ENCODE results near the gene MYBPC3.
A peak's percentile ranks its signal among the peaks of the same experiment; 100 is the strongest.
"Not testable (repeated sequence)": the region's sequence is repeated elsewhere in the genome, so short reads cannot be mapped to it uniquely, and the experiment has no call there.

The MYBPC3 gene

GRCh38 chr11:47345890-47346563, 6.5 kb downstream of the MYBPC3 start:
- no peak for DNase-seq (ENCODE audit: low spot score in 2 of 2)
- Mint-ChIP-seq H3K9me3 (no peaks in the 10 kb centered on the region), H3K36me3 (no peaks in the 10 kb centered on the region), H3K4me1 (no peaks in the 10 kb centered on the region), H3K4me3 (no peak overlapping the region), H3K27me3 (no peaks in the 10 kb centered on the region), H3K27ac (no peak overlapping the region)
- ATAC-seq (ENCODE audit: low read depth): no peak

- no peaks in the 10 kb centered on the region for H3K36me3 Mint-ChIP-seq
- no peak overlapping the region for H3K4me3 Mint-ChIP-seq
- peak overlapping the region; percentile 36 for H3K27ac Mint-ChIP-seq
- H3K9me3 Mint-ChIP-seq: no peaks in the 10 kb centered on the region
- DNase-seq (ENCODE audit: low spot score in 2 of 2): no peak
- peaks cover 3% of the 10 kb centered on the region for H3K4me1 Mint-ChIP-seq
- ATAC-seq (ENCODE audit: low read depth): no peak
- H3K27me3 Mint-ChIP-seq: no peaks in the 10 kb centered on the region
Measured at GRCh38 chr11:47342854-47343253, 9.6 kb downstream of the MYBPC3 start.

GRCh38 chr11:47342036-47342803, 10.3 kb downstream of the MYBPC3 start:
- ATAC-seq (ENCODE audit: low read depth) (no peak), DNase-seq (ENCODE audit: low spot score in 2 of 2) (no peak)
- Mint-ChIP-seq H3K36me3 (no peaks in the 10 kb centered on the region), H3K27me3 (no peaks in the 10 kb centered on the region), H3K27ac (no peak overlapping the region), H3K9me3 (no peaks in the 10 kb centered on the region), H3K4me3 (no peak overlapping the region), H3K4me1 (peaks cover 3% of the 10 kb centered on the region)

GRCh38 chr11:47340980-47341775, 11.3 kb downstream of the MYBPC3 start:
- Mint-ChIP-seq H3K27me3 (no peaks in the 10 kb centered on the region), H3K9me3 (no peaks in the 10 kb centered on the region), H3K4me1 (peaks cover 3% of the 10 kb centered on the region), H3K27ac (no peak overlapping the region), H3K4me3 (no peak overlapping the region), H3K36me3 (no peaks in the 10 kb centered on the region)
- ATAC-seq (ENCODE audit: low read depth) (no peak), DNase-seq (ENCODE audit: low spot score in 2 of 2) (no peak)

- no peak for DNase-seq (ENCODE audit: low spot score in 2 of 2)
- no peak overlapping the region for H3K4me3 Mint-ChIP-seq
- no peak for ATAC-seq (ENCODE audit: low read depth)
- H3K4me1 Mint-ChIP-seq: peaks cover 3% of the 10 kb centered on the region
- H3K27me3 Mint-ChIP-seq: no peaks in the 10 kb centered on the region
- no peak overlapping the region for H3K27ac Mint-ChIP-seq
- H3K9me3 Mint-ChIP-seq: no peaks in the 10 kb centered on the region
- no peaks in the 10 kb centered on the region for H3K36me3 Mint-ChIP-seq
Measured at GRCh38 chr11:47340010-47340409, 12.5 kb downstream of the MYBPC3 start.

- ATAC-seq (ENCODE audit: low read depth): no peak
- Mint-ChIP-seq H3K27me3 (no peaks in the 10 kb centered on the region), H3K36me3 (no peaks in the 10 kb centered on the region), H3K27ac (no peak overlapping the region), H3K9me3 (no peaks in the 10 kb centered on the region), H3K4me3 (no peak overlapping the region), H3K4me1 (peaks cover 3% of the 10 kb centered on the region)
- DNase-seq (ENCODE audit: low spot score in 2 of 2): no peak
Measured at GRCh38 chr11:47338396-47339241, 13.9 kb downstream of the MYBPC3 start.

- DNase-seq (ENCODE audit: low spot score in 2 of 2) (no peak), ATAC-seq (ENCODE audit: low read depth) (no peak)
- Mint-ChIP-seq H3K27me3 (no peaks in the 10 kb centered on the region), H3K27ac (no peak overlapping the region), H3K4me1 (peaks cover 3% of the 10 kb centered on the region), H3K36me3 (no peaks in the 10 kb centered on the region), H3K4me3 (no peak overlapping the region), H3K9me3 (no peaks in the 10 kb centered on the region)
Measured at GRCh38 chr11:47337229-47337924, 15.1 kb downstream of the MYBPC3 start.

- Mint-ChIP-seq H3K27me3 (no peaks in the 10 kb centered on the region), H3K9me3 (no peaks in the 10 kb centered on the region), H3K4me1 (peaks cover 3% of the 10 kb centered on the region), H3K36me3 (no peaks in the 10 kb centered on the region), H3K27ac (no peak overlapping the region), H3K4me3 (no peak overlapping the region)
- ATAC-seq (ENCODE audit: low read depth) (no peak), DNase-seq (ENCODE audit: low spot score in 2 of 2) (no peak)
Measured at GRCh38 chr11:47336595-47336994, 15.9 kb downstream of the MYBPC3 start.

- Mint-ChIP-seq H3K36me3 (no peaks in the 10 kb centered on the region), H3K9me3 (no peaks in the 10 kb centered on the region), H3K27me3 (no peaks in the 10 kb centered on the region), H3K27ac (no peak overlapping the region), H3K4me3 (no peak overlapping the region), H3K4me1 (peaks cover 3% of the 10 kb centered on the region)
- ATAC-seq (ENCODE audit: low read depth) (no peak), DNase-seq (ENCODE audit: low spot score in 2 of 2) (no peak)
Measured at GRCh38 chr11:47335733-47336132, 16.8 kb downstream of the MYBPC3 start.

- H3K36me3 Mint-ChIP-seq; DNase-seq (ENCODE audit: low spot score in 2 of 2); H3K9me3 Mint-ChIP-seq; H3K27me3 Mint-ChIP-seq; ATAC-seq (ENCODE audit: low read depth); H3K27ac Mint-ChIP-seq; H3K4me1 Mint-ChIP-seq; H3K4me3 Mint-ChIP-seq: not testable (repeated sequence)
Measured at GRCh38 chr11:47334699-47335411, 17.6 kb downstream of the MYBPC3 start.

GRCh38 chr11:47333886-47334443, 18.5 kb downstream of the MYBPC3 start:
- Mint-ChIP-seq H3K27ac (no peak overlapping the region), H3K4me3 (no peak overlapping the region), H3K9me3 (no peaks in the 10 kb centered on the region), H3K36me3 (no peaks in the 10 kb centered on the region), H3K27me3 (no peaks in the 10 kb centered on the region), H3K4me1 (peaks cover 3% of the 10 kb centered on the region)
- ATAC-seq (ENCODE audit: low read depth) (no peak), DNase-seq (ENCODE audit: low spot score in 2 of 2) (no peak)

- ATAC-seq (ENCODE audit: low read depth) (no peak), DNase-seq (ENCODE audit: low spot score in 2 of 2) (no peak)
- peaks cover 8% of the 10 kb centered on the region for H3K4me1 Mint-ChIP-seq
- H3K27ac Mint-ChIP-seq: no peak overlapping the region
- H3K4me3 Mint-ChIP-seq: no peak overlapping the region
- H3K27me3 Mint-ChIP-seq: no peaks in the 10 kb centered on the region
- H3K36me3 Mint-ChIP-seq: no peaks in the 10 kb centered on the region
- H3K9me3 Mint-ChIP-seq: no peaks in the 10 kb centered on the region
Measured at GRCh38 chr11:47333526-47333845, 19.0 kb downstream of the MYBPC3 start.
